CMK (cell line): ENCODE measurements around the gene CPLX1.
A peak's percentile ranks its signal among the peaks of the same experiment; 100 is the strongest.

Experiments
- DNase-seq: peaks from one replicate; pipeline ENCODE4 v3.0.0-alpha.2; 2010; ENCODE audit warnings: low read depth

The CPLX1 gene

DNA sequence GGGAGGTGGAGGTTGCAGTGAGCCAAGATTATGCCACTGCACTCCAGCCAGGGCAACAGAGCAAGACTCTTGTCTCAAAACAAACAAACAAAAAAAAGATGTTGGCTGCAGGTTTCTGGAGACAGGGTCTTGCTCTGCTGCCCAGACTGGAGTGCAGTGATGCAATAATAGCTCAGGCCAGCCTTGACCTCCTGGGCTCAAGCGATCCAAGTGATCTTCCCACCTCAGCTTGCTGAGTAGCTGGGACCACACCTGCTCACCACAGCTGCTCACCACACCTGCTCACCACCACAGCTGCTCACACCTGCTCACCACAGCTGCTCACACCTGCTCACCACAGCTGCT lies 29.9 kb upstream of the CPLX1 start:
- DNase-seq: no peak

DNA sequence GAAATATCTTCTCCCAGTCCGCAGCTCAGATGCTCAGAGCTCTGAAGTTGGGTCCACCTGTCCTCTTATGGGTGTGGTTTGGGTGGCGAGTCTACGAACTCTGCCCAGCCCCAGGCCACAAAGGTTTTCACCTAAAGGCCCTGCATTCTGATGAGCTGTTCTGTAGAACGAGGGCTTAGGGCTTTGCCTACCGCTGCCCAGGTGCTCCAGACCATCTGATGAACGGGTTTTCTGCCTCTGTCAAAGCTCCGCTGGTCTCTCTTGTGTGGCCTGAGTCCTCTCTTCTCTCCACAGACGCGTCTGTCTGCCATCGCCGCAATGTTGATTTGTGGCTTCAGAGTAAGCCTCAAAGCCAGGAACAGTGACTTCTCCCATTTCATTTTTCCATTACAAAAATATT lies 28.4 kb upstream of the CPLX1 start:
- DNase-seq: no peak

DNA sequence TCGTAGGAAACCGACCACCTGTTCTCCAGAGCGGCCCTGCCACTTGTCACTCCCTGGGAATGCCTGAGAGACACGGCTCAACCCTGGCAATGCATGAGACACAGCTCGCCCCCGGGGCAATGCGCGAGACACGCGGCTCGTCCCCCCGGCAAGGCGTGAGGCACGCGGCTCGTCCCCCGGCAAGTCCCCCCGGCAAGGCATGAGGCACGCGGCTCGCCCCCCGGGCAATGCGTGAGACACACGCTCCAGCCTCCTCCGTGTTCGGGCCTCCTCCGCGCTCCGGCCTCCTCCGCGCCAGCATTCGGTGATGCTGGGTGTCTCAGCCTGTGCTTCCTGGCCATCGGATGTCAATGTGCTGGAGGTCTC lies 27.5 kb upstream of the CPLX1 start:
- DNase-seq: no peak

DNA sequence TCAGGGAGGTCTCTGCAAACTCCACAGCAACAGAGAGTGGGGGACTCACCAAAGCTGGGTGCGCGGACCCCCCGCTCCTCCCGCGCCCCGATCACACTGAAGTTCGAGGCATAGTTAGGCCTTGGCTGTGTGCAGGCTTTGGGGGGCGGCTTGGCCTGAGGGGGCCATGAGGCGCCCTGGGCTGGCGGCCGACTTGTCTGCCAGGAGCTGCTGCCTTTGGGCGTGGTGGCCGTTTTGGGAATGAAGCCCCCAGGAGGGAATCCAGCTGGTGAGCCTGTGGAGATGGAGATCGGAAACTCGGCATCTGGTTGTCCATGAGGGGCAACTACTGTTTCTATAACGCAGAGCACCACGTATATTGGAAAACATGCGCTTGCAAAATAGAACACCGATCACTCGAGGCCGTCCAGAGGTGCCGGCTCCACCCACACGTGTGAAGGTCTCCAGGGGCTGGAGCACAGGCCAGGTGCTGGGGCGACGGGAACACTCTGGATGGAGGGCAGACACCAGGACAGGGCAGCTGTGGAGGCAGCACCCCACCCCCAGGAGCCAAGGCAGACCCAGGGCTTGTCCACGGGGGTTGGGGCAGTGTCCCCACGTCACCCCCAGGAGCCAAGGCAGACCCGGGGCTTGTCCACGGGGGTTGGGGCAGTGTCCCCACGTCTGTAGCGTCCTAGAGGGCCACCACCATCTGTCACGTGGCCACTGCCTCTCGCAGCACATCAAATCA lies 25.9 kb upstream of the CPLX1 start:
- DNase-seq: no peak

DNA sequence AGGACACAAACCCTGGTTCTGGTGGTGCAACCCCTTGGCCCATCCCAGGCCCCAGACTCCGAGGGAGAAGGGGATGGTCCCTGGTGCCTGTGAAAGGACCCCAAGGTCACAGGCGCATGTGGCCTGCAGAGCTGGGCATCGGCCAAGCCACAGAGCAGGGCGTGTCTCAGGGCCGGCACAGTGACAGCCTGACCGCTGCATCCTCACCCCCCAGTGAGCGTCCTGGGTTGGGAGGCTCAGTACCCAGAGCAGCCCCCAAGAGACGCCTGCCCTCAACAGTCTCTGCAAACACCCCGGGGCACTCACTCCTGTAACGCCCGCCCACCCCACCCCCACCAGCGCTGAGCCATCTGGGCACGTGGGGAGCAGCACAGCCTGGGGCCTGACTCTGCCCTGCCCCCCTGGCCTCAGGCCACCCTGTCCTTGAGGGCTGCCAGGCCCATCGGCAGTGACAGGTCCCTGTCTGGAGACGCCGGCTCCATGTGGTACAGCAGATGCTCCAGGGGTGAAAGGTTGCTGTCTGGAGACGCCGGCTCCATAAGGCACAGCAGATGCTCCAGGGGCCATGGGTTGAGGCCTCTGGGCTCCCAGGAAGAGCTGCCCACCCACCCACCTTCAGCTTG lies 24.5 kb upstream of the CPLX1 start:
- DNase-seq: no peak

DNA sequence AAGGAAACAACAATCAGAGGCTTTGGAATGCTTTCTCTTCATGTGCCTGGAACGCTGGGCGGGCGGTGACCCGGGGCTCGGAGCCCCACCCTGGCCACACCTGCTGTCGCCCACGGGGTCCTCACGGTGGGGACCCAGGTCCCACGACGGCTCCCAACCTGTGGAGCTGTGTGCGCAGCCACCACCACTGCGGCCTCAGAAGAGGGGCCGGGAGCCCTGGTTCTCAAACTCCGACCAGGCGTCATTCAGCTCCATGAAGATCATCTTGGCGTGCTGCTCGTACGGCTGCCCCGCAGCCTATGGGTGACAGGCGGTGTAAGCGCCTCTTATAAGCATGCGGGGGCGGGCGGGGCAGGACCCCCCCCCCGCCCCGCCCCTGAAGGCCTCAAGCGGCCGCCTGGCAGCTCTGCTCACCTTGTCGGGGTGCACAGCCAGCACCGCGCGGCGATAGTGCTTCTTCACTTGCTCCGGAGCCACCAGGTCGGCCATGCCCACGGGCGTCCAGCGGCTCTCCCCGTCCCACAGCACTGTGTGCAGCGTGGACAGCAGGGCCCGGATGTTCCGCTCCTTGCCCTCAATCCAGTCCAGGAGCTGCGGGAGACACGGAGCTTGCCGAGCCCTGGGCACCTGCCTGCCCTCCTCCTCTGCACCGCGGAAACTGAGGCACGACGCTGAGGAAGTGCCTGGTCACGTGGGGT lies 23.7 kb upstream of the CPLX1 start:
- no peak for DNase-seq

DNA sequence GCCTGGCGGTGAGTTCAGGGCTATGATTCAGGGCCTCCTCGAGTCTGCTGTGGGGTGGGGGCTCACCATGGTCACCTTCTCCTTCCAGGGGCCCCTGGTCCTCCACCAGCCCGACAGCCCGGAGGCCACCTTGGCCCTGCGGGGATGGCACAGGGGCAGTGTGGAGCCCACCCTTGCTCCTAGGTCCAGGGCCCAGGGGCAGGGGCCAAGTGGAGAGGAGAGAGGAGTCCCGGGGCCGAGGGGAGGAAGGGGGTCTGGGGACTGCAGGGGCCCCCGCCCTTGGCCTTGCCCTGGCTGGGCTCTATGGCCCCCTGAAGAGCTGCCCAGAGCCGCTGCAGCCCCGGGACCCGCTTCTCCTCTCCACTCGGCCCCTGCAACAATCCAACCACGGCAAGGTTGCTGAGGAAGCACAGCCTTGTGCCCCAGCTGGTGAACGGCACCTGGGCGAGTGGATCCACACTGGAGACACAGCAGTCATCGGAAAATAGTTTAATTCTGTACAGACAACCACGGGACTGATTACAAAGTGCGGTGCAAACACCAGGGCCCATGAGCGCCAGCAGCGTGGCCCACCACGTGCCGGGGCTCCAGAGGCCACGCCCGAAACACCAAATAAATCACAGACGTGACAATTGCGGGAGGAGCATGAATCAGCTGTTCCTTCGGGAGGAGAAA lies 23.0 kb upstream of the CPLX1 start:
- DNase-seq: no peak

DNA sequence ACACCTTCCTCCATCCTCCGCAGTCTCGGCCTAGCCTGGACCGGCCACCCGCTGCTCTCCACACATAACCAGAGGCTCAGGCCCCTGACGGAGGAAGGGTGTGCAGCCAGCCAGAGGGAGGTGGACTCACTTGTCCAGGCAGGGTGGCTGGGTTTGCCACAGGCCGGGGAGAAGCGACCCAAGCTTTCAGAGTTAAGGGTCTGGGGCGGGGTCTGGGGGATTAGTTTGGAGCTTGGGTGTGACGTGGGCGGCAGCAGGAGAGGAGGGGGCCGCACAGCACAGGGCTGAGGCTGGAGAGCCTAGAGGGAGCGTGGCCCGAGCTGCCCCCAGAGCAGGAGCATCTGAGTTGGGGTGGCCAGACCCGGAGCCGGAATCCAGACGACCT lies 22.4 kb upstream of the CPLX1 start:
- DNase-seq: no peak

DNA sequence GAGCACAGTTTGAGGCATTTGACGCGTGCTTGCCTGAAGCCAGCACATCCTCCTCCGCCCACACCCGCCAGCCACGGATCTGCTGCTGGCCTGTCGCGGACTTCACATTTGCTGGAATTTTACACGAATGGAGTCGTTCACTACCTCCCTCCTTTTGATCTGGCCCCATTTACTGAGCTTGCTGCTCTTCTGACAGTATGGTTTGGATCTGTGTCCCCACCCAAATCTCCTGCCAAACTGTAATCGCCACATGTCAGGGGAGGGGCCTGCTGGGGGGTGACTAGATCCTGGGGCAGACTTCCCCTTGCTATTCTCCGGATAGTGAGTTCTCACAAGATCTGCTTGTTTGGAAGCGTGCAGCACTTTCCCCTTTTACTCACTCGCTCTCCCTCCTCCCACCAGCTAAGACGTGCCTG lies 19.9 kb upstream of the CPLX1 start:
- DNase-seq: no peak

DNA sequence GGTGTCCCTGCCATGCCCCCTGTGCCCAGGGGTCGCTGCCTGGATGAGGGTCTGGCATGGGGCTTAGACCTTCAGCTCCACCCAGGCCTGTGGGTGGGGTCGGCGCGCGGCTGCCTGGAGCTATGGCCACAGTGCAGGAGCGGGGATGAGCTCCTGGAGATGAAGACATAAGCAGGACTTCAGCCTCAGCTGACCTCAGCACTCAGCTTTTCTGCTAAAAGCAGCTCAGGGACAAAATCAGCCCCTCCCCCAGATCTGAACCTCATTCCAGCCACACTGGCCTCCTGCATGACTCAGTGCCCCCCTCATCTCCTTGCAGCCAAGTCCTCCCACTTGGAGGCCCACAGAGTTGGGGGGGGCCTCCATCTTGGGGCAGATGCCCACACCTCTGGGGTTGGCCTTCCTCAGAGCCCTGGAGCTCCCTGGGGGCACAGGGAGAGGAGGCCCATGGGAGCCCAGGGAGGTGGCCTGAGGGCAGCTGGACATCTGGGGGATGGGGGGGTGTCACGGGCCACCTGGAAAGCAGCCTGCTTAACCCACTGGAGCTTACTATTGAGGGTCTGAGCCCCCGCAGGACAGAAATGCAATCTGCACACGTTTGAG lies 19.4 kb upstream of the CPLX1 start:
- DNase-seq: no peak

DNA sequence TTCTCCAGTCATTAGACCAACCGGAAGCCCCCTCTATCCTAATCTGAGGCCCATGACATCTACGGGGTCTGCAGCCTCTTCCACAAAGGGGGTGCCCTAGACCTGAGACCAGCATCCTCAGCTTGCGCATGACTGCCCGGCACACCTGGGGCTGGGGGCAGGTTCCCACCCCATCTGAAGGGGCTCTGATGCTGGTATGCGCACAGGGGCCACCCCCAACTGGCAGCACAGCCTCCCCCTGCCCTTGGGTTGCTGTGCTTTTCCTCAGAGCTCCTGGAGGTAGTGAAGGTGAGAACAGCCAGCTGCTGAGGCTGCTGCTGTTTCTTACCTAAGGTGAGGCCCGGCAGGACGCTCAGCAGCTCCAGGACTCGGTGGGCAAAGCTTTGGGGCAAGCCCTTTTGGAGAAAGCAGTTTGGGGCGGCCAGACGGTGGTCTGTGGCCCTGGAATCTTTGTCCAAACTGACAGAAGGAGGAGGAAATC lies 18.9 kb upstream of the CPLX1 start:
- DNase-seq: no peak

DNA sequence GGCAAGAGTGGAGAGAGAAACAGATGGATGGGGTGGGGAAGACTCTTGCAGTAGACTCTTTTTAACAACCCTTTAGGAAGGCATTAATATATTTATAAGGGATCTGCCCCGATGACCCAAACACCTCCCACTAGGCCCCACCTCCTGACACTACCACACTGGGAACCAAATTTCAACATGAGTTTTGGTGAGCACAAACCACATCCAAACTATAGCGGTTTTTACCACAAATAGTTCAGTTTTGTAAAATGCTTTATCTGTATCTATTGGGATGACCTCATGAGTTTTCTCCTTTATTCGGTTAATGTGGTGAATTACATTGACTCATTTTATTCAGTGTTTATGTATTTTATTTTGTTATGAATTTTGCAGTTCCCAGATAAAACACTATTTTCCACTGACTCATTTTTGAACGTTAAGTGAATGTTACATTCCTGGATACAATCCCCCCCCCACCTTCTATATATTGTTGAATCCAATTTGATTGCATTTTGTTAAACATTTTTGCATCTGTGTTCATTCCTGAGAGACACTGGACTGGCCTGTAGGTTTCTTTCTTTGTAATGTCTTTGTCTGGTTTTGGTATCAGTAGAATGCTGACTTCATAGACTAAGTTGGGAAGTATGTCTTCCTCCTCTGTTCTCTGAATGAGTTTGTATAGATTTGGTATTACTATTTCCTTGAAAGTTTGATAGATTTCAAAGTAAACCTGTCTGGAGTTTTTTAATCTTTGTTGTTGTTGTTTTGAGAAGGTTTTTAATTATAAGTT lies 13.9 kb upstream of the CPLX1 start:
- no peak for DNase-seq

DNA sequence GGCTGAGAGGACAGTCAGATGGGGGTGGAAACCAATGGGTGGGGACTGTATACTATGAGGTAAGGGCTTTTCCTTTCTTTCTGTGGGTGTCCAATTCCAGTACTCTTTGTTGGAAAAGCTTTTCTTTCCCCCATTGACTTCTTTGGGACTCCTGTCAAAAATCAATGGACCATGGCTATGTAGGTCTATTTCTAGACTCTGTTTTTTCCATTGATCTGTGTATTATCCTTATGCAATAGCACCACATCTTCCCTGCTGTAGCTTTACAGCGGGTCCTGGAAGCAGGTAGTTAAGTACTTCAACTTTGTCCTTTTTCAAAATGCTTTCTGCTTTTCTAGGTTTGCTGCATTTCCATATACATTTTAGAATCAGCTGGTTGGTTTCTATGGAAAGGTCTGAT lies 11.8 kb upstream of the CPLX1 start:
- DNase-seq: no peak

DNA sequence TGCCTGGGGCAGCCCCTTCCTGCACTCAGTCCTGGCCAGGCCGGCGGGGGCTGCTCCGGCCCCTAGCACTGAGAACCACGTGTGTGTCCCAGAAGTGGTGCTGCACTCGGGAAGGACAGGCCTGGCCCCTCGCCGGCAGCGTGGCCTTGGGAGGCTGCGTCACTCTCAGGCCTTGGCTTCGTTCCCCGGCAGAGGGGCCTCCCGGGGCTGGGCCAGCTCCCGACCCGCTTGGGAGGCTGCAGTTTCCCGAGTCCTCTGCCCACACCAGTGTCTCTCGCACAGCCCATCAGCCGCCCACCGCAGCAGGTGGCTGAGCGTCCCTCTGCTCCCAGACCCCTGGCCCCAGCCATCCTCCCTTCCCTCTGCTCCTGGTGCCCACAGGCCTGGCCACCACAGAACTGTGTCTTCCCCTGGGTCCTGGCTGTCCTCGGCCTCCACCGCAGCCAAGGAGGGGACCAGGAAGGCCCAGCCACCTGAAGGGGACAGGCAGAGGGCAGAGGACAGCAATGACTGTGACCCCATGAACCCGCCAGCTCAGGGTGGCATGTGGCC lies 10.9 kb upstream of the CPLX1 start:
- DNase-seq: no peak

DNA sequence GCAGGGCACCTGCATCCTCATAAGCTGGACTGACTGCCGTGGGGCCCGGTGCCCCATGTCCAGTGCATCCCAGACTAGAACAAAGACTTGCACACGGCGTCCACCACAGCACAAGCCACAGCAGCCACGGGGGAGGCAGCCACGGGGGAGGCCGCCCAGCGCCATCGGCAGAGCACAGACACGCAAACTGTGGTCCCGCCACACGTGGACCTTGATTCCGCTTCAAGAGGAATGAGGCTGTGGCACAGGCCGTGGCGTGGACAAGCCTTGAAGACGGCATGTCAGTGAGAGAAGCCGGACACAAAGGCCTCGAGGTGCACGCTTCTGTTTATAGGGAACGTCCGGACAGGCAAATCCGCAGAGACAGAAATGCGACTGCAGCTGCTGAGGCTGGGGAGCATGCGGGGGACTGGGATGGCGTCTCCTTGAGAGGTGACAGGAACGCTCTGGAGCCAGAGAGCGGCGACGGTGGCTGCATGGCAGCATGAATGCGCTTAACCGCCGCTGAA lies 10.1 kb upstream of the CPLX1 start:
- no peak for DNase-seq

DNA sequence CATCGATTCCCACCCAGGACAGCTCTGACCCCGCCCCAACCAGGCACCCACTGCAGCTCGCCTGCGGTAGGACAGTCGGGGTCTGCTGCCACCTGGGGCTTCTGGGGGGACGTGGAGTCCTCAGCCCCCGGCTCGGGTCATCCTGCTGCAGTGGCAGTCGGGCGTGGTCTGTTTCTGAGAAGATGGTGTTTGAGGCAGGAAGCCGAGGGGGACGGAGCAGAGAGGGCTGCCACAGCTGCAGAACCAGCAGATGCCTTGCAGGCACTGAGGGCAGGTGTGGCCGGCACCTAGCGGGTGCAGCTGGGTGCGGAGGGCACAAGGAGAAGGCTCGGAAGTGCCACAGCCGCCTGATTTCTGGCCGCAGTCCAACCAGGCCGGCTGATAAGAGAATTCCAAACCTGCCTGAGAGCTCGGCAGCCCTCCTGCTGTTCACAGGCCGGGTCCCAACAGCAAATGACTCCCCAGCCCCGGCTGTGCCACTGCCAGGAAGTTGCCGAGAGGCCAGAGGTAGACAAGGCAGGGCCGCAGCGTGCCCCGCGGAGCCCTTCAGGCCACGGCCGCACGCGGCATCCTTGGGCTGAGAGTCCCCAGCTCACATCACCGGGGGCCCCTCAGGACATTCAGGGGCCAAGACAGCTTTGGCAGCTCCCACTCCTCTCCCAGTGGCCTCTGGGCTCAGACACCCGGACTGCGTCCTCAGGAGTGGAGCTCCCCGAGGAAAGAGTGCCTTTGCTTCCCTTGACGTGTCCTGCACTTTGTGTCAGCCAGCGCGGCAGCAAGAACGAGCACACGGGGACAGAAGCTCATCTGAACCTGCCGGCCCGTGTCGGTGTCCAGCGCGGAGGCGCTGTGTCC lies 9.4 kb upstream of the CPLX1 start:
- DNase-seq: no peak

DNA sequence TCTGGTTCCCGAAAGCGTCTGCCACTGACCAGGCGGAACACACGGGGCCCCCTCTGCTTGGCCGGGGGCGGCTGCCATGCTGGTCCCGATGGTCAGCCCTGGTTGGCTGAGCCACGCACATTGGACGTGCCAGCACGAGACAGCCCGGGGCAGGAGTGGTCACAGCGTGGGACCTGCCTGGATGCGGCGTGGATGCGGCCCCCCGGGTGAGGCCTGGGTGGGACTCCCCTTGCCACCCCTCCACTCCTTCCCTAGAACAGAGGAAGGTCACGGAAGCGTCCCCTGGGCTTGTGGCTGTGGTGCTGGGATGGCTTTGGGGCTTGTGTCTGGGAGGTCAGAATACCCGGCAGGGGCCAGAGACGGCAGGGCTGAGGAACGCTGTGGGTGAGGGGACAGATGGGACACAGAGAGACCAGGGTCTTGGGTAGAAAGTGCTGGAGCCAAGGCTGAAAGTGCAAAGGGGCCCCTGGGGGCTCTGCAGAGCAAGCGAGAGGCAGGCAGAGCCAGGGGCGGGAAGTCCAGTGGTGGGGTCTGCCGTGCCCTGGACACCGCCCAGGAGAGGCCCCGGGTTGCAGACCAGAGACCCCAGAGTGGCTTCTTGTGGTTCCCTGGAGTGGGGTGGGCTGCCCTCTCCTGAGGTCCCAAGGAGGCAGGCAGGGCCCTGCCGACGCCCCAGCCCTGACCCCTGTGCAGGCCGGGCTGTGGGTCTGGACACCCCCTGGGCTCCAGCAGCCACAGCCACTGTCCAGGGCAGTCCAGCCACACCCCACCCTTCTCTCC lies 8.6 kb upstream of the CPLX1 start:
- DNase-seq: no peak

DNA sequence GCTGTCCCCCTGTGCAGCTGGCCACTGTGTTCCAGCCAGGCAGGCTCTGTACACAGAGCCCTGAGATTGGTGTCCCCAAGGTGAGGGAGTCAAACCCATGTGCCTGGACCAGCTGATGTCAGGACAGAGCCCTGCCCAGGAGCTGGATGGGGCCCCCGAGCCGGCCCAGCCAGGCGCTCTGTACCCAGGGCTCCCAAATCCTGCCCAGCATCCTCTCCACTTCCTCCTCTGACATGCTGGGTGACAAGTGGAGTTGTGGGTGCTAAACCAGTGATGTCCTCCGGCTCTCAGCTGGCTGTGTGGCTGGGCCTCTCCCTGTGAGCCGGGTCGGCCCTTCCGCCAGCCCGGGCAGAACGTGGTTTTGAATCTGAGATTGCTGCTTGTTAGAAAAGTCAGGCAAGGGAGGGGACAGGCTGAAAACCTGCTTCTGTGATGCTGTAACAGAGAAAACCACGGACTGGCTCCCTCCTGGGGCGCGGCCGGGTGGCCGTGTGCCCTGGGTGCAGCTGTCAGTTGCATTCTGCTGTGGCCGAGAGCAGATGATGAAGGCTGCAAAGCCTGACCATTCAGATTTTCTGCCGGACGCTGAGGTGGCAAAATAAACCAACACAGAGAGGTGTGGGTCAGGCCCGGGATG lies 7.9 kb upstream of the CPLX1 start:
- DNase-seq: no peak

DNA sequence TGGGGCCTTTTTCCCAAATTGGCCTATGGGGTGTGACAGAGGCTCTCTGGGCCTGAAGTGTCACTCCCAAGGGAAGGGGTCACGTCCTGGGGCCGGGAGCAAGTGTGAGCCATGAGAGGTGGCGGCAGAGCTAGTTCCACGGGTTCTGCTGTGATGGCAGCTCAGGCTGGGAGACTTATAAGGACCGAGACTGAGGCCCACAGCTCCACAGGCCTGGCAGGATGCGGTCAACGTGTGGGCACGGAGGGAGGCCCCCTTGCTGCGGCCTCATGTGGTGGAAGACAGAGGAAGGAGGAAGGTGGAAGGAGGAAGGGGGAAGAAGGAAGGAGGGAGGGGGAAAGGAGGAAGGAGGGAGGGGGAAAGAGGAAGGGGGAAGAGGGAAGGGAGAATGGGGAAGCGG lies 7.2 kb upstream of the CPLX1 start:
- DNase-seq: peak; percentile 74
